GM18519 (cell line): ENCODE measurements around the gene CHAF1A.

Experiments used
- ATAC-seq: cut with Tn5 transposase; IDR thresholded peaks from one replicate; pipeline ENCODE4 v1.9.1; 2021; ENCODE audit warnings: mild to moderate bottlenecking, moderate library complexity; ENCODE audit not compliant: unreplicated experiment, low FRiP score

The CHAF1A gene

GRCh38 chr19:4474514-4475022 lies 72.1 kb downstream of the CHAF1A start:
- ATAC-seq: no peak

DNA sequence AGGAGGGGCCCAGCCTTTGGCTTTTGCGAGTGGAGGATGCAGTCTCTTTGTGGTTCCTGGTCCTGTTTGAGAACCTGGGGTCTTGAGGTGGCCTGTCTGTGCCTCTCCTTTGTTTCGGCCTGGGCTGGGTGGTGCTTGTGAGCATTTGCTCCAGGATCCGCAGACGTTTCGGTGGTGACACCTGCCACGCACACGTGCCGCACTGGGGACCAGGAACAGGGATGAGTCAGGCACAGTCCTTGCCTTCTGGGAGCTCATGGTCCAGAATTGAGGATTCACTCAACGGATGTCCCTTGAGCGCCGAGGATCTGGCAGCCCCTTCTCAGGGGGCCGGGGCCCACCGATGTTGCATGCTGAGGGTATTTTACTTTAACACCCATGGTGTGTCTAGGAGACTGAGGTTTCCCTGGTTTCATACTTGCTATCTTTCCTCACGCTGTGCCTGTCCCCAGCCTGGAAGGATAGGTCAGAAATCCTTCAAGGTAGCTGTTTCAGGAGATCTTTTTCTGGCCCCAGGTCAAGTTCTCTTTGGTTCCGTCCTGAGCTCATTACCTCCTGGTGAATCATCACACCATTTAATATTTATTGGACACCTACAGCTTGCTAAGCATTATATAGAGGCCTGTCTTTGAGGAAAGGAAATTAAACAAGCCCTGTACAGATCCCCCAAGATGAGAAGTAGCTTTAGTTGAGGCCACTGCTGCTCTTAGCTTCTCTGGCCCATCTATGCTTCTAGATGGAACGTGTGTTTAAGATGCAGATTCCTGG lies 74.8 kb downstream of the CHAF1A start:
- no peak for ATAC-seq

DNA sequence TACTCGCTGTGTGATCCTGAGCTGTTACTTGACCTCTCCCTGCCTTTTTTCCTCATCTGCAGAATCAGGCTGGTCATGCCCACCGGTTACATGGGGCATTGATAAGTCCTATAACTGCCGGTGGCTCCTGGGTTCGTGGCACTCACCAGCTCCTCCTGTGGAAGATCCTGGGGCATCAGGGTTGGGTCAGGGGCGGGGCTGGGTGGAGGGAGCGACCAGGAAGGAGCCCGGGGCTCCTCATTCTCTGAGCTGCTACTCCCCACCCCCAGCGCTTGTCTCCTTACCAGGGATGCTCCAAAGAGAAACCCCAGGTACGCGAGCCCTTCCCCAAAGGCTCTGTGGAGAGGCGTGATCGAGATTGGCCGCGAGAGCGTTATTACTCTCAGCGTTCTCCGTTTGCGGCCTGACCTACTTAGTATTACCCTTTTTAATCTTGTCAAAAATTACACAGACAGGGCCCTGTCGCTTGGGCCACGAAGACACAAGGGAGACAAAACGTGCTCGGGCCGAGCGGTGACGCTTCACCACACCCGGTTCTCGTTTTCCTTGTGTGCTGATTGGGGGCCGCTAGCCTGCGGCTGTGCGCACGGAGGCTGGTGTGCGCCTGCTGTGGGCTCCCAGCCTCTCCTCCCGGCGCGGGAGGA lies 80.4 kb downstream of the CHAF1A start:
- ATAC-seq: no peak

DNA sequence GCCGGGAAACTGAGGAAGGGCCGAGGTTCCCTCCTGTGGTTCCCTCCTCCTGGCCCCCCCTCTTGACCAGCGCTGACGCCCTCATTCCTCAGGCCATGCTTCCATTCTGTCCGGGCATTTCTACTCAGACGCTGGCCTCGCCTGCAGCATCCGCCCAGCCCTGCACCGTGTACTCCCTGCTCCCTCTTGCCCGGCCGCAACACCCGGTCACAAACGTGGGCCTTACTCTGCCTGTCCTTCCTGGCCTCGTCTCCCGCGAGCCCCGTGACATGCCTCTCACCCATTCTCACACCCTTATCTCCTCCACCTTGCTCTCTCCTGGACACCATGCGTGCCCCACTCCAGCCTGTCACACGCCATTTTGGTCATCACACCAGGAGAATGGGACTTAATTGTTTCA lies 80.9 kb downstream of the CHAF1A start:
- ATAC-seq: no peak

DNA sequence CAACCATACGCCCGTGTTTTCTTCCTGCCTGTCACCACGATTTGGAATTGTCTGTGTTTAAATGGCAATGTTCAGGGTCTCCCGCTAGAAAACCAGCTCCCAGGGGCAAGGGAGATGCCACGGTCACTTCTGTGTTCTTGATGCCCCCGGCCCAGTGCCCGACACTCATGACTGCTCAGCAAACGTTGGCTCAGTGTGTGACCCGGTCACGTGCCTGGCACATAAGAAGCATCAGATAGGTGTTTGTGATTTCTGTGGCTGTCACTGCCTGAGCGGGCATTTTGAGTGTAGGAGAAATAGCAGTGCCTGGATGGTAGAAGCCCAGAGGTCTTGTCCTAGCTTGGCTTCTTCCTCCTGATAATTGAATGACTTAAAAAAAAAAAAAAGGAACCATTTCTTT lies 85.1 kb downstream of the CHAF1A start:
- ATAC-seq: no peak

DNA sequence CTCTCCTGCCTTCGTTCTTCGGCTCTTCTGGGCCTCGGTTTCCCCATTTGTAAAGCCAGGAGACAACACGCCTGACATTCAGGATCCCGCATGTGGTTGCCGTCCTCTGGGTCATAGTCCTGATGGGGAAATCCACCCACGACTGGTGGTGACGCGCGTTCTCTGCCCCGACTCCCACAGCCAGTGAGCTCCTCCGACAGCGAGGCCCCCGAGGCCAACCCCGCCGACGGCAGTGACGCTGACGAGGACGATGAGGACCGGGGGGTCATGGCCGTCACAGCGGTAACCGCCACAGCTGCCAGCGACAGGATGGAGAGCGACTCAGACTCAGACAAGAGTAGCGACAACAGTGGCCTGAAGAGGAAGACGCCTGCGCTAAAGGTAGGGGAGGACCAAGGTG lies 86.1 kb downstream of the CHAF1A start:
- no peak for ATAC-seq

GRCh38 chr19:4491446-4491845 lies 89.0 kb downstream of the CHAF1A start:
- no peak for ATAC-seq

- no peak for ATAC-seq
Measured at GRCh38 chr19:4492337-4493103, 90.1 kb downstream of the CHAF1A start.
